HG02981 (cell line): ENCODE data around the gene FIGN.

Experiments
- ATAC-seq: cut with Tn5 transposase; IDR thresholded peaks from one replicate; pipeline ENCODE4 v1.9.1; 2021; ENCODE audit warnings: mild to moderate bottlenecking, moderate library complexity; ENCODE audit not compliant: unreplicated experiment

Gene FIGN

DNA sequence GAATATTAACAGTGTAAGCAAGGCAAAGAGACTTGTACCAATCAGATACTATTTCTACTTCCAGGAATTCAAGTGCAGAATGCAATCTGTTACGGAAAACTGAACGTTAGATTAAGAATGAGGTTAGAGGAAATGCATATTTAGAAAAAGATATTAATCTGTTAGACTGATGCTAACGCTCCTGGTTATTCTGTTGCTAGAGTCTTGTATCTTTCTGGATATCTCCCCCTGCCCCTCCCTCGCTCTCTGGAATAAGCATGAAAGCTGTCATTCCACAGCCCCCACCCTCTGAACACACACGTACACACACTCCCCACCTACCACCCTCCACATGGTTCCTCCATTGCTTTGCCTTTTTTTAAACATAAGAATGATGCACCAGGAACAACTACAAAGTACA is 24.1 kb downstream of the FIGN start:
- ATAC-seq: no peak

DNA sequence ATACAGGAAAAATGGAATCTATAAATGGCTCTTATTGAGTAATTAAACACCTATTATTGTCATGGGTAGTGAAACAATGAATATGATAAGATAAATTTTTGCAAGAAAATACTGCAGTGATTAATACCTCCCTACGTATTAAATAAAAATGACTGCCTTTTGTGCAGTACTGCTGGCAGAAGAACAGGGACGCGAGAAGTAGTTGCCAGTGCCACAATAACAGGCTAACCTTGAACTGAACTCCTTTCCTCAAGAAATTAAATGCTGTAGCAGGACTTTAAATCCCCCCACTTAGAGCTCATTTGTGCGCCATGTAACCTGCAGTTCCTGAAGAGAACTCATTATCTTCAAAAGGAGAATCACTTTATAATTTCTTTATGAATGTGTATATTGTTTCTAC is 24.6 kb downstream of the FIGN start:
- no peak for ATAC-seq

DNA sequence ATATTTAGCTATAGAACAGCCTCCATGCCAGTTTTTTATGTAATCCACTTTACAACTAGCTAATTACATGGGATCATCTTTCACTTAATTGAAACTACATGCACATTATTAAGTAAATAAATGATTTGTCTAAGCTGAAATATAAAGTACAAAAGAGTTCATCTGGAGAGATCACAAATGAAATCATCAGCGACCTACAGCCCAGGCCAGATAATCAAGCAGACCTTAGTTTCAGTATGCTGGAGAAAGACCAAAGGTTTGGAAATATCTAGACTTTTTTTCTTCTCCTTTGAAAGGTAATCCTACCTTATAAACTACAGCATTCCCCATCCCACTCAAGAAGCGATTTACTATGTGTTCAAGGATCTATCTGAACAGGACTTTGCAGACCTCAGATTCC is 26.5 kb downstream of the FIGN start:
- ATAC-seq: no peak

DNA sequence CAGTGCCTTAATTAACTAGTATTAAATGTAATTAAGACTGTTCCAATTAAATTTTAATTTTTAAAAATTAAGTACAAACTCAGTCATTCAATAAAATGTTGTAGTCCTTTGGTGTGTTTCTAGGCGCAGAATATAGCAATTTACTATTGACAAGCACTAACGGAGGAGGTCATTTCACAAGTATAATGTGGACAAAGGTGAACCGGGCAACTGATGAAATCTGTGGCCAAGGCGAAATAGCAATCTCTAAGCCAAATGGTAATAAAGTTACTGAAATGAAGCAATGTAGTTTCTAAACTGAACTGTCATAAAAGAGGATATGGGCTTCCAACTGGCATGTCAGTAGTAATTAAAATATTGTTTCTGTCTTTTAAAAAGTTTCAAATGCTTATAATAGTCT is 27.5 kb downstream of the FIGN start:
- no peak for ATAC-seq

DNA sequence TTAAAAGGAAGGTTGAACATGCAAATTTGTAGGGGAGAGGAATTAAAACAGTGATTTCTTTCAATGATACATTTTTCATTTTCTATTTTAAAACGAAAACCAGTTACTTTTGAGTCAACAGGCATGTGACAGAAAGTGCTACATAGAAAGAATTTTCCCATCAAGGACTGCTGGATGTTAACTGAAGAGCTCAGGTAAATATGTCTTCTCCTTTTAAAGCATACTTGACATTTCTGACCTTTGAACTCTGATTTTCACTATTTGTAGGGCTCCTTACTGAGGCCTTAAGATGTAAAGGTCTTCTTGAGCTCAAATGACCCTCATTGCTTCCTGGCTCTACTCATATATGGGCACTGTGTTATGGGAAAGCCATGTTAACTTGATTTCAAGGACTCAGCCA is 32.4 kb downstream of the FIGN start:
- ATAC-seq: no peak

DNA sequence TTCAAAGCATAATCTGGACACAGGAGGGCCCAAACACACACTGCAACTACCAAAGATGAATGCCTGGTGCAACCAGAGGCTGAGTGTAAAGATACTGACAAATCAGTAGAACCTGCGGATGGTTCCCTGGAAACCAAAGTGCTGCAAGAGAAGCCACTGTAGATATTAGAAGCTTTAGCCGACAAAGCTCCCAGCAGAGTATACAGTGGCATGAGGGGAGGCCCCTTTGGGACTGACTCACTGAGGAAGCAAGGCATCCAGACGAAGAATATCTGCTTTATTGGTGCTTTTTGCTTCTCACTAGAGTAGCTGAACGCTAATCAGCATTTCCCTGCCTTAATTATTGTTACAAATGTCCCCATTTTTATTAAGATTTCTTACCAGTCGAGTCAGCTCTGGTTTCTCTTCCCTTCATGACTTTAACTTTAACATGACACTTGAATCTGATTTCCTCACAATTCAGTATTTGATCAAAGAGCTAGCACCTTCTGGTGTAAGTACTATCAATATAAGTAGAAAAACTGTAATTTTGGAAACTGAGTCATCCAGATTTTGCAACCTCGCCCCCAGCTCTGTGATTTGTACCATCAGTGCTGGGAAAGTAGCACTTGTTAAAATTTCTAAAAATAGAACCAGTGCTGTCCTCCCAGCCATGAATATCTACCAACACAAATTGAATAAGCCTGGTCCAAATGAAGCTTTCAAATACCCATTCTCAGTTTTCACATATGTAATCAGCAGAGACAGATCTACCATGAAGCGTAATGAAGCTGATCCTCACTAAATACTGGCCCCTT is 34.2 kb downstream of the FIGN start:
- ATAC-seq: no peak

DNA sequence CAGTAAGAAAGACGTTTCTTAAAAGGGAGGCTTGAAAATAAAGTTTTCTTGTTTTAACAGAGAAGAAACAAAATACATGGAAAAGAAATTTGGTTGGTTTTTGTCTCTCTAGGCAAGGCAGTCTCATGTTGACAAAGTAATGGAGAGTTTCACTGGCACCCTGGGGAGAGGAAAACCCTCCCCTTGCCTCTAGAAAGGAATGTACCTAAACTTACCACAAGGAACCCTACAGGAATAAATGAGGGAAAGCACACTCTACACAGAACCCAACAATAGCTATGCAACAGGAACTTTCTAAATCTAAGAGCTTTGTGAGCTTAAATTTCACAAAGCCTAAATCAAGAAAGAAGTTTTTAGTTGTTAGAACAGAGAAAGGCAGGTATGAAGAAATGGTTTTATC is 37.0 kb downstream of the FIGN start:
- ATAC-seq: no peak

DNA sequence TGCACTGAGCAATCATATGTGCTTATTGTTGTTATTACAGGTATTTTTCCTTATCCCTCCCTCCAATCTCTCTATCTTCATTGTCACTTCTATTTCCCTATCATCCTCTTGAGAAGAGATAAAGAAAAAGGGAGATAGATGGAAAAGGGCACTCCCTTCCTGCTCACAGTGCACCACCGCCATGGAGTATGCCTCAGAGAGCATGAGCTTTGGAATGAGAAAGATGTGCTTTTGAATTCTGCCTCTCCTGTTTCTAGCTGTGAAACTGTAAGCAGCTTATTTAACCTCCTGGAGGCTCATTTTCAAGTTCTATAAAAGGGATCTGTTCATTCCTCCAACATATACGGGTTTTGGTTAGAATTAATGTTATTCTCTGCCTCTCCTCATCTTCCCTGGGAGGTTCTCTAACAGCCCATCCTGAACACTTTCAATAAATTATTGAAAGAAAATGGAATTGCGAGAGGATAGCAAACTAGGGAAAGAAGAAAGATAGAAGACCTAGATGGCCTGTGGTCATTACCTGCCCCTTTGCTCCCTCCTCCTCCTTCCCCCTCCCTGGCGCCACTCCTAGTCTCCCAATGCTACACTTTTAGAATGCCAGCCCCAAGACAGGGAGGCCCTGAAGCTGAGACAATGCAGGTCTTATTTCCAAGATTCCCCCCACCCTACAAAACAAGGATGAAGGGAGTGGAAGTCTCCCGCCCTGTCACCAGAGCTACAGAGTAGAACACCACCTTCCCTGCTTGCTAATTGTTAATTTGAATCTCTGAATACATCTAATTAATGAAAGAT is 37.8 kb downstream of the FIGN start:
- ATAC-seq: no peak

DNA sequence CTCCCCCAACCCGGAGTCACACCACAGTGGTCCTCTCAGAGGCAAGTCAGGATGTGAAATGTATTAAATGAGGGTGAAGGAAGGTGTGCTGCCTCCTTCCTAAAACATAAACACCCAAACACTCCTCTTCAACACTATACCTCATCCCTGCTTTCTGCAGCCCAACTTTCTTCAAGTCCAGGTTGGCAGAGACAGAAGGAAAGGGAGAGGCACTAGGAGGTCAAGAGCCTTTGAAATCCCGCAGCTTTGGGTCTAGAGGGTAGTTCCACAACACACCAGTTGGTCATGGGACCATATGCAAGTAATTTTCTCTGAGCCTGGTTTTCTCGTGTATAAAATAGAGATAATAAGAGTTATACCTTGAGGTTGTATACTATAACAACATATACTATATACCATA is 38.4 kb downstream of the FIGN start:
- ATAC-seq: no peak

DNA sequence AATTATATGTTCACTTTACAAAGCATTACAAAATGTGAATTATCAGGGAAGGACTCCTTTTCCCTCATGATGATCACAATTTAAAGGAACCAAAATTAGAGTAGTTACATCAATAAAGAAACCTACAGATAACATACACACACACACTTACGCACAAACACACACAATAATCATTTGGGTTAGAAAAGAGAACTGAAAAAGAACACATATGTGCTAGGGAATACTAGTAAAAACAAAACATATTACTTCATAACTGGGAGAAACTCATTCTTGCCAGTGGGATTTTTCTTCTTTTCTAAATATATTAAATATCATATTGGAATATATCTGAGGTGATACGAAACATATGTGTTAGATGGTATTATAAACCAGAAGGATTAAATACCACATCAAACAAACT is 42.3 kb downstream of the FIGN start:
- no peak for ATAC-seq

DNA sequence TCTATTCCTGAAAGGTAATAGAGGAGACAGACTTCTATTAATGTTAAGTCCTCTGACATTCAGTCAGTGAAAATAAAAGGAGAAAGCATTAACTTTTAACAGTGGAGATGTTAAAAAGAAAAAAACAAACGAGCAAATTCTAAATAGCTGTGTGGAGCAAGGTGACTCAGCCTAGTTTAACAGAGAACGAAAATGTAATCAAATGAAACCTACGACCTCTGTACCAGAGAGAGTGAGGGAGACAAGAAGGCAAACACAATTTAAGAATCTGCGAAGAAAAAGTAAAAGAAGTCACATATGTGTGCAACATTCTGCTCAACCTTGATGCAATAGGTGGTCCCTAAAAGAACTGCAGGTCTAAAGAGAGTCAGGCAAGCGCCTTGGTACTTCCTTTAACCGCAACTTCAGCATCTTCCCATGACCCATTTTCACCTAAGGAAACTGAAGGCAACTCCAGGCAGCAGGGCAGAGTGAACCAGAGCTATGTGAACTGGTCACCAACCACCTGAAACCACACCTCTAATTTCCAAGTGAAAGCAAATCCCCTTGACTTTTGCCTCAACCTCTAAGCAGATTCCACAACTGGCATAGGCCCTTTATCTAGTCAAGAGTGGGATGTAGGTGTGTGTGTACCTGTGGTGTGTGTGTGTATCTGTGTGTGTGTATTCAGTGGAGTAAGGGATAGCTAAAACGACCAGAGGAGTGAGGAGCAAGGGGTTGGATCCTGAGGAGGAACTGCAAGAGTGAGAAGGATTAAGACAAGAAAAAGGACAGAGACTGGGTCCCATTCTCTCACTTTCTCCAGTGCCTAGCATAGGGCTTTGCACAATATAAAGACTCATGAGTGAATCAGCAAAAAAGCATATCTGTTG is 43.0 kb downstream of the FIGN start:
- no peak for ATAC-seq

DNA sequence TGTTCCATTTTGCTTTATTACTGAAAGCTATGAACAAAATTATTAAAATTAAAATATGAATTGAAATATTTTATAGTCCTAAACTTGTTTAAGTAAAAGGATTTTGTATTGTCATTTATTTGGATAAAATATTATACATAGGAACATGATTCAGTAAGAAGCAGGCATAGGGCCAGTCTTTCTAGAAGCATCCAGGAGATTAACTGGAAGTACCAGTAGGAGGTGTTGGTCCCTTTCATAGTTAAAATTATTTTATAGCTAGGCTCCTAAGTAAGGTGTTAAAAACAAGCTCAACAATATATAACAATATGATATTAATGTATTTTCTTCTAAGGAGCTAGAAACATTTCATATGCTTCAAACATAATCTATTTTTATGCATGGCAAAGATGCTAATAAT is 43.7 kb downstream of the FIGN start:
- no peak for ATAC-seq

DNA sequence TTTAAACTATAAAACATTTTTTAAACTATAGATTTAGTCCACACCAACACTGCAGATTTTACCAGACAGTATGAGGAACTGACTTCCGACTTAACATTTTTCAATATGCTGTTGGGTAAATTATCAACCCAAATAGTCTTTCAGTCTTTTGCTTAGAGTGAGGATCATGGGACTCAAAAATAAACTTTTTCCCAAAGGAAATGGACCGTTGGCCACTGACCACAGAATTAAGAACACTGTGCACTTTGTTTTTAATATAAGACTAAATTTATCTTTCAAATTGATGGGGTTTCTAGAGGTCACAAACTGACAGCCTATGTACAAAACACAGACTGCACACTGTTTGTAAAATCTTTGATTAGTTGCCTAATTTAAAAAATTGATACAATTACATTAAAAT is 44.9 kb downstream of the FIGN start:
- ATAC-seq: no peak

DNA sequence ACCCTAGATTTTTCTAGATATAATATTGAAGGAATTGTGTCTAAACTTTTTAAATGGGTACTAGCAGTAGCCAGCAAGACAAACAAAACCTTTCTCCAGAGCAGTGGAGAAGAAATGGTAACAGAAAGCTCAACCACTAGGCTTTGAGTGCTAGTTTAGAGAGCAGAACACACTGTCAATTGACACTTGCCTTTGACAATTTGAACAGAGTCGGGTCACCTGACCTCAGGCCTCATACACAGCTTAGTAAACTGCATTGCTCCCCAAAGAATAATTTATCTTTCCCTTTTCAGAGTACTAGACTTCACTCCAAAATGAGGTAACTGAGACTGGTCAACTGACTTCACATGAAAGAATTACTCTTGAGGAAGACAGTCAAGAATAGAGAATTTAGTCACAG is 48.6 kb downstream of the FIGN start:
- ATAC-seq: no peak

DNA sequence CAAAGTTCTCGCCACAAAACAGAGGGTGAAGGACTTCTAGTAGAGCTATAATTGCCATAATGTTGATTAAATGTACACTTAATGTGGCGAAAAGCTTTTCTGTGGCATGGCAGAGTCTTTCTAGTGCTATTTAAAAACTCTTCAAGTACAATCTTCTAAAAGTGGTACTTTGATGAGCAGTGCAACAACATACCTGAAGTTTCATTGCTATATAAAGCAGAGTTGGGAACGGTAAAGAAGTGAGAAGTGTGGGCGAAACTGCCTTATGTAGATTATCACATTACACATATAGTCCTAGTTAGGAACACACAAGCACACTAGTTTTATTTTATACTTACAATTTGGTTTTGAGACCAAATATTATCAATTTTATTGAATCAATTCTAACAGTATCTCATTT is 49.5 kb downstream of the FIGN start:
- no peak for ATAC-seq

DNA sequence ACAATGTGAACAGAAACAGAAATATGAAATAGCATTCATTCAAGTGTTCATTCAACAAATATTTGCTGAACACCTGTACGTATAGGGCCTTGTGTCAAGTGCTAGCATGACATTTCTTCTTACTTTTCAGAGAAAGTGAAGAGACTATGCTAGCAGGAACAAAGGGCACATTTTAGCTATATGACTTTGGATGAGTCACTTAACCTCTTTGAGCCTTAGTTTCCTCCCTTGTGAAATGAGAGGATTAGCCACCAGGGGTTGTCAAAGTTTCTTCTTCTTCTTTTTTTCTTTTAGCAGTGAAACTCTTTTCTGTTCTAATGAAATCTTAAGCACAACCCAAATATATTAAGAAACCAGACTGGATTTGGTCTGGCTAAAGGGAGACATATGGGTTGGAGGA is 53.1 kb downstream of the FIGN start:
- ATAC-seq: no peak

DNA sequence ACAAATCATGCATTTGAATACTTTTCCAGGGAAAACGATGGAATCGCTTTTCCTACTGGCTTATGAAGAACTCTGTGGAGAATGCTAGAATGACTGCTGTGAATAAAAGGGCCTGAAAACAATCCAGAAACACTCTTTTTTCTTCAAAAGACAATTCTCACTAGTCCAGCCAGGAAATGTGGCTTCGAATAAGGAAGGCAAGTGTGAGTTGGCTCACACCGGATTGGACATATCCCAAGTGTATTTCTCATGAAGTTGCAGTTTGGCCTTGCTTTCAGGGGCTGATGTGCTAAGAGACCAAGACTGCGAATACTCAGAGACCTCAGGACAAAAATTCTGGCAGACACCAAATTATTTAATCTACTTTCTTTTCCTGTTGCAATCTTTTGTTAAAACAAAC is 54.1 kb downstream of the FIGN start:
- ATAC-seq: no peak

DNA sequence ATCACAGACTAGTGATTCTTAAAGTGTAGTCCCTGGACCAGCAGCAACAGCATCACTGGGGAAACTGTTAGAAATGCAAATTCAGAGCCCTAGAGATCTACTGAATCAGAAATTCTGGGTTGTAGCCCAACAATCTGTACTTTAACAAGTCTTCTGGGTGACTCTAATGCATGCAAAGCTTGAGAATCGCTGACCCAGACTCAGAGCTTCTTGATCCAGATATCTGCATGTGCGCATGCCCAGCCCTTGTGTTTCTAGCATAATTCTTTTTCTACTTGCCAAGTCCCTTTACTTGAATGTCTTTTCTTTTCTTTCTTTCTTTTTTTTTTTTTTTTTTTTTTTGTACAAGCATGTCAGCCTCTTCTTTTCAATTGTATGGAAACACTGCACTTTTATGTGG is 60.4 kb downstream of the FIGN start:
- ATAC-seq: no peak

DNA sequence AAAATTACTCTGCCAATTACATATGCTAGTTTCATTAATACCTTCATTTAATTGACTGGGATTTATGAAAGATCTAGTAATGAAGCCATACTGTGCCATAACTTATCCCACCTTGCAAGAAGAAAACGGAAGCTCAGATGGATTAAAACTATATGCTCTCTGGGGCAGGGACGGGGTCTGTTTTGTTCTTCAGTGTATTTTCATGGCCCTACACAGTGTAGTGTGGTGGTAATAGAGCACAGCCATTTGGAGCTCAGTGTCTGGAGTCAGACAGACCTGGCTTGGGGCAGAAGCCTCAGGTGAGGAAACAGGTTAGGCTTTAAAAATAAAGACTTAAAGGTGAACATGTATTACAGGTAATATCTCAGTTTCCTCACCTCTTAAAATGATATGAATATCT is 62.3 kb downstream of the FIGN start:
- no peak for ATAC-seq

DNA sequence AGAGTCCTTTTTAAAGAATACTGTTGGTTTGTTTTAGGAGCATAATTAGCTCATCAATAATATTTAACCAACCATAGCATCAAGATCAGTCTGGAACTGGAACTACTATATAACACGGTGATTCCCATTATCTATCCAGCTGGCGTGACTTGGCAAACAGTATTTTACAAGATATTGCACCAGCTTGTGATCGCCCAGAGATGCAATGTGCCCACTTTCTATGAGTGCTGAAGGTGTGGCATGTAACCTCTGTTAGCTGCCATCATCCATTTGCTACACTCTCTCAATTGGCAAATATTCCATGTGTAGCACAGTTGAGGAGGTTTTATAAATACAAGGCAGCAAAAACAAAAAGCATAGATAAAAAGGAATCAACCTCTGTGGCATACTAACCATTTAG is 64.9 kb downstream of the FIGN start:
- no peak for ATAC-seq

DNA sequence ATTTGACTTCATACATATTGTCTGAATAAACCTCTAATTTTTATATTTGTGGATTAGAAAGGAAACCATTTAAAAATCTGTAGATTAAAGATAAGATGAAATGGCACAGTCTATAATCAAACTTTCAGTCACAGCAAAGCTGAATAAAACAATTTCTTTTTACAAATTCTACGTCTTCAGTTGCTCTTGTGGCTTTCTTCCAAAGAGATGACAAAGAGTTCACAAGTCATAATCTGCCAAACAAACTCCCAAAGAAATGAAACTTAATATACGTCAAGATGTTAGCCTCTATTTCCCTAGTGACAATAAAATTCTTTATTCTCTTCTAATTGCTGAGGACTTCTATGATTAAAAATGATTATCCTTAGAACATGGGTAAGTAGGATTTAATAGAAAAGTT is 66.3 kb downstream of the FIGN start:
- no peak for ATAC-seq
